Brain microvascular endothelial cell (primary cell): ENCODE measurements around the gene MAB21L3.

ENCODE experiments used
- DNase-seq: peaks from one replicate; pipeline ENCODE4 v3.0.0-alpha.2; 2020
- H3K27ac ChIP-seq: fragments of 250-450 bp; sonication (Bioruptor Pico); 2 replicates; pipeline ENCODE4 v1.5.1; 2020; ENCODE audit warnings: mild to moderate bottlenecking, moderate library complexity
- H3K27me3 ChIP-seq: fragments of 250-450 bp; sonication (Bioruptor Pico); replicated peaks from 2 replicates; pipeline ENCODE4 v1.5.1; 2020; ENCODE audit warnings: mild to moderate bottlenecking
- H3K36me3 ChIP-seq: fragments of 250-450 bp; sonication (Bioruptor Pico); replicated peaks from 2 replicates; pipeline ENCODE4 v1.5.1; 2020; ENCODE audit warnings: mild to moderate bottlenecking
- H3K4me3 ChIP-seq: 2 replicates; pipeline ENCODE4 v1.5.1; 2011; ENCODE audit warnings: low read depth, mild to moderate bottlenecking, control low read depth, low read length, moderate library complexity
- in situ Hi-C: cut with HindIII; loops from 2 replicates; pipeline ENCODE4 v1.10.0; 2017; ENCODE audit warnings: low sequenced_read_pairs, low pct_ligation_motif_present
- TF ChIP-seq, protein P1 (sequence below): IDR thresholded peaks from 2 replicates; pipeline ENCODE4 v1.5.1; 2011; ENCODE audit warnings: low read depth, mild to moderate bottlenecking, moderate library complexity, low read length, control low read depth, inconsistent platforms; ENCODE audit errors: missing control alignments

Gene MAB21L3

DNA sequence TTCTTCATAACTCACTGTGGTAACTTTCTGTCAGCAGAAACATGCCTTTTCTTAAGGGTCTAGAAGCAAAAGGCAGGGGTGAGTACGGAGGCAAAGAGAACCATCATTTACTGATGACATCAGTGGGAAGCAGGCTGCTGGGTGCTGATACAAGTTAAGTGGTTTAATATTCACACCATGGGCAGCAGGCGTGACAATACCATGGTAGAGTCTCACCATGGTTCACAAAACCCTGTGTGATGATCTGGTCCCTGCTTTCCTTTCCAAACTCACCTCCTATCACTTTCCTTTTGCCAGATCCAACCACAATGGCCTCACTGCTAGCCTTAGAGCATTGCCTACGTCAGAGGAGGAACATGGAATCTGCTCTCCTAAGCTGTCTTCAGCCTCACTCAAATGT, 8.7 kb downstream of the MAB21L3 start:
- no peak for DNase-seq
- H3K4me3 ChIP-seq: no peak overlapping the region
- no peaks in the 10 kb centered on the region for H3K27me3 ChIP-seq
- TF ChIP-seq, protein P1, sequence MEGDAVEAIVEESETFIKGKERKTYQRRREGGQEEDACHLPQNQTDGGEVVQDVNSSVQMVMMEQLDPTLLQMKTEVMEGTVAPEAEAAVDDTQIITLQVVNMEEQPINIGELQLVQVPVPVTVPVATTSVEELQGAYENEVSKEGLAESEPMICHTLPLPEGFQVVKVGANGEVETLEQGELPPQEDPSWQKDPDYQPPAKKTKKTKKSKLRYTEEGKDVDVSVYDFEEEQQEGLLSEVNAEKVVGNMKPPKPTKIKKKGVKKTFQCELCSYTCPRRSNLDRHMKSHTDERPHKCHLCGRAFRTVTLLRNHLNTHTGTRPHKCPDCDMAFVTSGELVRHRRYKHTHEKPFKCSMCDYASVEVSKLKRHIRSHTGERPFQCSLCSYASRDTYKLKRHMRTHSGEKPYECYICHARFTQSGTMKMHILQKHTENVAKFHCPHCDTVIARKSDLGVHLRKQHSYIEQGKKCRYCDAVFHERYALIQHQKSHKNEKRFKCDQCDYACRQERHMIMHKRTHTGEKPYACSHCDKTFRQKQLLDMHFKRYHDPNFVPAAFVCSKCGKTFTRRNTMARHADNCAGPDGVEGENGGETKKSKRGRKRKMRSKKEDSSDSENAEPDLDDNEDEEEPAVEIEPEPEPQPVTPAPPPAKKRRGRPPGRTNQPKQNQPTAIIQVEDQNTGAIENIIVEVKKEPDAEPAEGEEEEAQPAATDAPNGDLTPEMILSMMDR: no peak
- H3K27ac ChIP-seq: no peak overlapping the region
- in situ Hi-C loops: no loop called here
- no peaks in the 10 kb centered on the region for H3K36me3 ChIP-seq

DNA sequence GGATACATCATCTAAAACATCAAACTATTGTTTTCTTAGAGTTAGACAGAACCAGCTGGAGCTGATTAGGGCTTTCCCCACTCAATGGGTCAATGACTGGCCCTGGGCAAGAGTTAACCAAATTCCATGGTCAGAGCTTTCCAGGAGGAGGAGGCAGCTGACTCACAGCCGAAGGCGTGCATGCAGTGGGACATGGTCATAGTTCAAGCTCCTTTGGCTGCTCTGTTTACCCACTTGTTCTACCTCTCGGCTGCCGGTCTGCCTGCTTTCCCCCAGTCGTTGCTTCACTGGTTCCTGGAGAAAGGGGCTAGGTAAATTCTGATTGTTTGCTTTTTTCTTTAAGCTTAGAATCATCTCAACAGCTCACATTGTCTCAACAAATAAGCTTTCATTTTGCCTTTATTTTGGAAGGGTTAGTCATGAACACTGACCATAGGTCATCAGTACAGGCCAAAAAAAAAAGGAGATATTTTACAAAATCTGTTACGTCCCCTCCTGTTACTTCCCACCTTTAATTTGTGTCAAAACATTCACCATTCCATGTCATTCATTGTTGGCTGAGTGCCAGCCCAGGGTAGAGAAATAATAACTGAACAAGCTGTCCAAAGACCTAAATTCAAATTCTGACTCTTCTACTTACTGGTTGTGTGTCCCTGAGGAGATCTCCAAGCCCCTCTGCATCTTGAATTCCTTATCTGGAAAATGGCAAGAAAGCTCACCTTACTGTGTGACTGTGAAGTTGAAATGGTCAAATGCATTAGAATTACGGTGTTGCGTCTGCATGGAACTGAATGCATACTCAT, 12.0 kb downstream of the MAB21L3 start:
- Histone ChIP-seq H3K36me3 (no peaks in the 10 kb centered on the region), H3K27me3 (peaks cover 2% of the 10 kb centered on the region), H3K4me3 (no peak overlapping the region), H3K27ac (no peak overlapping the region)
- TF ChIP-seq, protein P1: no peak
- in situ Hi-C loops: no loop called here
- peak; percentile 82 for DNase-seq

DNA sequence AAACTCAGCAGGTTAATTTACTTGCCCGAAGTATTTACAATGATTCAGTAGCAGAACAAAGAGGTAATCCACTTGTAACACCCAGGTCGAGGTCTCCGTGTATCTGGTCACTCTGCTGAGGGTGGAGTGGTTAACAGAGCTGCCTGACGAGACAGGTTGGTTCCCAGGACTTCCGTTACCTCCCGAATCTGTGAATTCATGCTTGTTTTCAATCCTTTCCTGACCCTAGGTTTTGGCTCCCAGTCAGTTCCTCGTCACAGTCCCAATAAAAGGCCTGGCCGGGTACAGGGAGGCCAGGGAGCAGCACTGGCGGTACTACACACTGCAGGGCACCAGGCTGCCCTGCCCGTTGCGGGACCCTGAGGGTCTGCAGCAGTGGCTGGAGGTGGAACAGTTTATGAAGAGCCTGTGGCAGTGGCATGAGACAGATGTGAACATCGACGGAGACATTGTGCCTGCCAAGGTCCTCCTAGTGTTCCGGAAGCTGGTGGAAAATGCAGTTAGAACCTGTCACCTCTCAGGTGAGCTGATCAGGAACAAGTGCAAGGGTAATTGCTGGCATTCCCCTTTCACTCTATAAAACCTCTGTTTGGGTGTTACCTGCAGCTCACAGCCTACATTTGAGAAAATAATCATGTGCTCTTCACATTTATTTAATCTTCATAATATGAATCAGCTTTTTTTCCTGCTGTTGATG, 12.8 kb downstream of the MAB21L3 start:
- Histone ChIP-seq H3K27me3 (peaks cover 2% of the 10 kb centered on the region), H3K4me3 (no peak overlapping the region), H3K36me3 (no peaks in the 10 kb centered on the region), H3K27ac (no peak overlapping the region)
- TF ChIP-seq, protein P1: no peak
- in situ Hi-C loops: no loop called here
- DNase-seq: no peak

DNA sequence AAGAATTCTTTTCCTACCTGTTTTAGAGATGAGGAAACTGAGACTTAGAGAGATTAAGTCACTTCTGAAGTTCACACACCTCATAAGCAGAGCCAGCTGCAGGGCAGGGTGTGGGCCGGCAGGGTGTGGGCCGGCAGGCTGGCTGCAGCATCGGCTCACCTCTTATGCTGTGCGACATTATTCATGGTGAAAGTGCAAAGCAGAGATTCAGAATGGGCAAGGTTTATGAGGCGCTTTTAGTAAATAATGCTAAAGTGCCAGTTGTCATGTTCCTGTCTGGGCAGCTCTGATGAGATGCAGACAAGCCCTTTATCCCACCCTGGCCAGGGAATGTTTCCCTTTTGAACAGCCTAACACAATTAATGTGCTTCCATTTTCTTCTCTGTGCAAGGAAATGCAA, 14.6 kb downstream of the MAB21L3 start:
- in situ Hi-C loops: no loop called here
- DNase-seq: no peak
- Histone ChIP-seq H3K4me3 (no peak overlapping the region), H3K27me3 (peaks cover 2% of the 10 kb centered on the region), H3K27ac (no peak overlapping the region), H3K36me3 (no peaks in the 10 kb centered on the region)
- TF ChIP-seq, protein P1: no peak

DNA sequence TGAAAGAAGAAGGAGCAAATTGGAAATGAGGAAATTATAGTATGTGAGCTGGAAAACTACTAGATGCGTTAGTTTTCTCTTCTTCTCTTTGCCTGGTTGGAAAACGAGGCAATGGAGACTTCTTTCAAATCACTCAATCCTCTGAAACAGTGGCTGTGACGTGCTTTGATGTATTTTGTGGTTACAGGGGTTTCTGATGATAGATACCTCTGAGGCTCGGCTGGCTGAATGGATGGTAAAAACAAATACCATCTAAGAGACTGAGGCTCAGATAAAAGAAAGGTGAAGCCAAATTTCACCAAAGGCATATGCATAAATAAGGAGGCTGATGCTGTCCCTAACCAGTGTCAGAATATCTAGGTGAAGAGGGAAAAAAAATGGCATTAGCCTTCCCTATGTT, 15.1 kb downstream of the MAB21L3 start:
- Histone ChIP-seq H3K27me3 (peaks cover 2% of the 10 kb centered on the region), H3K36me3 (no peaks in the 10 kb centered on the region), H3K4me3 (no peak overlapping the region), H3K27ac (no peak overlapping the region)
- DNase-seq: no peak
- TF ChIP-seq, protein P1: no peak
- in situ Hi-C loops: no loop called here
